Measurements from ENCODE around the gene IER2. TPM values are rescaled to one million over a fixed set of nuclear protein-coding genes. Genes with fewer than 3 reads are reported as not detected.
A peak's percentile ranks its signal among the peaks of the same experiment; 100 is the strongest.

IER2 gene
- total and polyA plus RNA-seq, 2 of the 4 experiments (the other 2 are of a cell fraction) = 7.7 to 102 TPM

DNA sequence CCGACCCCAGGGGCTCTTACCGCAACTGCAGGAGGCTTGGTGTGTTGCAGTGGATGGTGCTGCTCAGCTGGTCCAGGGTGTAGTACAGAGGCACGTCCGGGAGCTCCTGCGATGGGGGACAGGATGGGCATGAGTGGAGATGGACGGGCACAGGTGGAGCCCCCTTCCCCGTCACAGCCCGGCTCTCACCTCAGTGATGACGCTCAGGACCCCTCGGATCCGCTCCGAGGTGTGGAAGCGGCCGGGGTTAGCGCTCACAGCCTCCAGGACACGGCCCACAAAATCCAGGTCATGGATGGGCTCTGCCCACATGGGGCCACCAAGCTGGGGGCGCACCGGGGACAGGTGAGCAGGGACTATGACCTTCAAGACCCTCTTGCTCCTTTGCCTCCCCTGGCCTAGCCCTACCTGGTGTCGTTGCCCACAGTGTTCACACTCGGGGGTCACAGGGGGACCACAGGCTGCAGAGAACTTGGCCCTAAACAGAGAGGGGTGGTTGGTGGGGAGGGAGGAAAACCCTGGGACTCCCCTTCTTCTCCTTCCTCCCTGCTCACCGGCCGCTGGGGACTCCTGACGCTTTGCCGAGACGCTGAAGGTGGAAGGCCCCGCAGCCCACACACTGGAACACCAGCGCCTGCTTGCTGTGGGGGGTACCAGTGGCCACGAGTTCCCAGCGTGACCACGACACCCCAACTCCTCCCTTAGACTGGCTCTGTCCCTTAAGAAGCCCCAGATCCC is 40.7 kb upstream of the IER2 start:
- no peak overlapping the region for H3K4me2 ChIP-seq (ENCODE audit: low read depth, low read length)
- ChIA-PET POLR2A (ENCODE audit: unreplicated experiment) (no interaction called here), CTCF (no interaction called here)
- ATAC-seq (ENCODE audit: low read depth) (no peak), DNase-seq (no peak)
- peaks cover 27% of the 10 kb centered on the region for H3K36me3 ChIP-seq (ENCODE audit: control insufficient read depth, insufficient read depth, low read length)
- no peak overlapping the region for H3K4ac ChIP-seq (ENCODE audit: low read depth, low read length)
- H3K23ac ChIP-seq (ENCODE audit: low read depth, low read length) = no peak overlapping the region
- no peak overlapping the region for H2AK5ac ChIP-seq (ENCODE audit: low read depth, low read length)
- in situ Hi-C loops (cut with MboI; ENCODE audit: low sequenced_read_pairs) = no loop called here
- H4K5ac ChIP-seq (ENCODE audit: low read depth, low read length) = no peak overlapping the region
- no peaks in the 10 kb centered on the region for H3K9me3 ChIP-seq (ENCODE audit: control insufficient read depth, insufficient read depth, low read length)
- H4K91ac ChIP-seq (ENCODE audit: insufficient read depth, low read depth, low read length) = no peak overlapping the region
- H2BK15ac ChIP-seq (ENCODE audit: low read depth, low read length) = no peak overlapping the region
- H3K56ac ChIP-seq (ENCODE audit: extremely low read depth, insufficient read depth, low read length) = no peak overlapping the region
- intact Hi-C loops (cut with micrococcal nuclease) = no loop called here
- H3K27me3 ChIP-seq (ENCODE audit: control insufficient read depth, insufficient read depth, low read length) = no peaks in the 10 kb centered on the region
- no peak overlapping the region for H2BK20ac ChIP-seq (ENCODE audit: low read depth, low read length)
- no peak overlapping the region for H3K14ac ChIP-seq (replicated peaks; ENCODE audit: low read depth, low read length)
- no peak overlapping the region for H2AFZ ChIP-seq (replicated peaks; ENCODE audit: low read length, poor library complexity)
- H2BK120ac ChIP-seq (ENCODE audit: low read depth, low read length) = no peak overlapping the region
- dilution Hi-C loops (cut with HindIII; ENCODE audit: low sequenced_read_pairs, unreplicated experiment) = no loop called here
- H3K9ac ChIP-seq (ENCODE audit: low read depth, low read length) = no peak overlapping the region
- TF ChIP-seq CEBPB (IDR thresholded peaks at IDR 0.05; ENCODE audit: low read depth, low read length) (no peak), NFE2L2 (IDR thresholded peaks at IDR 0.05; ENCODE audit: low read depth, low read length) (no peak), CTCF (conservative IDR thresholded peaks at IDR 0.05; ENCODE audit: low read depth, low read length) (no peak), CHD1 (IDR thresholded peaks at IDR 0.05; ENCODE audit: low read depth, low read length) (no peak), RCOR1 (IDR thresholded peaks at IDR 0.05; ENCODE audit: insufficient replicate concordance, low read length) (no peak), USF2 (IDR thresholded peaks at IDR 0.05; ENCODE audit: low read depth, low read length) (no peak), BHLHE40 (IDR thresholded peaks at IDR 0.05; ENCODE audit: low read depth, low read length) (no peak)
- TF ChIP-seq, protein P1, sequence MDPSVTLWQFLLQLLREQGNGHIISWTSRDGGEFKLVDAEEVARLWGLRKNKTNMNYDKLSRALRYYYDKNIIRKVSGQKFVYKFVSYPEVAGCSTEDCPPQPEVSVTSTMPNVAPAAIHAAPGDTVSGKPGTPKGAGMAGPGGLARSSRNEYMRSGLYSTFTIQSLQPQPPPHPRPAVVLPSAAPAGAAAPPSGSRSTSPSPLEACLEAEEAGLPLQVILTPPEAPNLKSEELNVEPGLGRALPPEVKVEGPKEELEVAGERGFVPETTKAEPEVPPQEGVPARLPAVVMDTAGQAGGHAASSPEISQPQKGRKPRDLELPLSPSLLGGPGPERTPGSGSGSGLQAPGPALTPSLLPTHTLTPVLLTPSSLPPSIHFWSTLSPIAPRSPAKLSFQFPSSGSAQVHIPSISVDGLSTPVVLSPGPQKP (IDR thresholded peaks at IDR 0.05; ENCODE audit: borderline replicate concordance, low read depth, low read length) = no peak
- H3K27ac ChIP-seq (ENCODE audit: insufficient read depth, low read length) = no peak overlapping the region
- no TSS peak for BruUV-seq (replicated peaks)
- WGBS, 2 experiments (ENCODE audit: extremely low coverage in 2 of 2, insufficient read length in 1 of 2) = 90% methylated on average over 10 of the region's 30 CpGs; no CpG with 5 or more reads in 1 of the 2 experiments
- H3K4me1 ChIP-seq (ENCODE audit: control insufficient read depth, insufficient read depth, low read length) = no peaks in the 10 kb centered on the region
- no peak overlapping the region for H4K8ac ChIP-seq (ENCODE audit: low read depth in 2 of 2, low read length in 2 of 2)
- H3K9me1 ChIP-seq (ENCODE audit: insufficient read depth, low read length) = no peaks in the 10 kb centered on the region
- no peak overlapping the region for H3K18ac ChIP-seq (ENCODE audit: low read depth, low read length)
- peaks cover 0 to 7% of the 10 kb centered on the region in 2 experiments; a peak in 2 of 4 replicates for H3K79me1 ChIP-seq (ENCODE audit: low read depth in 1 of 2, low read length in 2 of 2)
- H2AK9ac ChIP-seq (replicated peaks; ENCODE audit: low read depth, low read length, poor library complexity) = peak overlapping the region; percentile 55
- H4K20me1 ChIP-seq (ENCODE audit: insufficient read depth, low read length) = no peaks in the 10 kb centered on the region
- H3K4me3 ChIP-seq (ENCODE audit: insufficient read depth, low read depth, low read length) = no peak overlapping the region
- H2BK5ac ChIP-seq (ENCODE audit: low read depth, low read length, poor library complexity, severe bottlenecking) = no peak overlapping the region

Measured in IMR-90 (cell line).